Testis (tissue), 3 donors: Measurements from ENCODE around the gene PRKAG2. TPM values are rescaled to one million over a fixed set of nuclear protein-coding genes. Genes with fewer than 3 reads are reported as not detected.
A peak's percentile ranks its signal among the peaks of the same experiment; 100 is the strongest.

ENCODE experiments used
- DNase-seq: peaks from one replicate; pipeline ENCODE4 v3.0.0-alpha.2; 2019
- H3K27ac ChIP-seq, 2 donors: fragments of 200-600 bp; sonication (generic); one replicate each; pipeline ENCODE4 v1.5.1; 2019
- H3K27me3 ChIP-seq: fragments of 200-600 bp; sonication (generic); one replicate; pipeline ENCODE4 v1.5.1; 2019
- H3K36me3 ChIP-seq: fragments of 200-600 bp; sonication (generic); one replicate; pipeline ENCODE4 v1.5.1; 2017; ENCODE audit warnings: low read depth; ENCODE audit errors: missing control alignments
- H3K4me1 ChIP-seq: fragments of 200-600 bp; sonication (generic); one replicate; pipeline ENCODE4 v1.5.1; 2019
- H3K4me3 ChIP-seq, 2 donors: fragments of 200-600 bp; sonication (generic); one replicate each; pipeline ENCODE4 v1.5.1; 2017 to 2019
- H3K9me3 ChIP-seq: fragments of 200-600 bp; sonication (generic); one replicate; pipeline ENCODE4 v1.5.1; 2017
- POLR2A ChIP-seq: fragments of 450-650 bp; IDR thresholded peaks from one replicate; pipeline ENCODE4 v1.6.1; 2017; ENCODE audit warnings: antibody characterized with exemption, mild to moderate bottlenecking, moderate library complexity
- whole genome bisulfite sequencing, 2 donors: methylation state at CpG; one replicate each; pipeline ENCODE4 v1.1.5; 2018; 5-methylcytosine and 5-hydroxymethylcytosine counted together
- intact Hi-C: fragments of 100-400 bp; cut with DNase I; formaldehyde crosslinking; loops from one replicate; pipeline ENCODE4 v1.15.1; 2023; ENCODE audit warnings: low total_unique reads
- polyA plus RNA-seq: library from polyadenylated mRNA; stranded (reverse); fragments of 350-450 nt; fragmentation: Illumina TruSeq; extraction: RNeasy Lipid Tissue Mini Kit (QIAGEN cat#74804); gene quantifications from one replicate; pipeline ENCODE4 v1.2.3, GENCODE V29; 2014; ENCODE audit warnings: low read depth, low replicate concordance; ENCODE audit not compliant: insufficient read depth
- total RNA-seq, 2 donors: library from RNA; depleted of rRNA; stranded (reverse); fragments of >200 nt; gene quantifications; one replicate each; pipeline ENCODE4 v1.2.3, GENCODE V29; 2016
- TF ChIP-seq, protein P1 (sequence below), 3 experiments: fragments of 450-650 bp in 2 of 3; fragments of 200-600 bp in 1 of 3; sonication (generic) in 1 of 3; IDR thresholded peaks; one replicate each; pipeline ENCODE4 v1.5.1; 2016 to 2019; ENCODE audit warnings: antibody characterized with exemption in 3 of 3, mild to moderate bottlenecking in 2 of 3, moderate library complexity in 1 of 3

The PRKAG2 gene
- total and polyA plus RNA-seq, 3 donors from 2014 or later: 27.9 to 28.7 (median 28.6) TPM

DNA sequence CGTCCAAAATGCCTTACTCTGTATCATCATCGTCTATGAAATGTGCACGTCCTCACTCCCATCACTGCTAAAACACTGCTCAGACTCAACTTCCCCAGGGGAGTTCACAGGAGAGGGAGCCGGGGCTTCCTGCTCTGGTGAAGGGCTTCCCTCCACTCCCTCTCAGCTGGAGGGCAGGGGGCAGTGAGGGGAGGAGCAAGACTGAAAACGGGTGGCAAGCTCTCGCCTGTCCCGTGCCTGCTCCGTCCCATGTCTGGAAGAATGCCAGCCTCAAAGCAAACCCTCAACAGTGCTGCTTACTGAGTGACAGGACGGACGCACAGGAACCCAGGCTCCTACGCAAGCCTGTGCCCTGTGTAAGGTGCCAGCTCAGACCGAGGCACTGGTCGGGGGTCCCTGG, 25.1 kb downstream of the PRKAG2 start:
- Histone ChIP-seq H3K9me3 (no peaks in the 10 kb centered on the region), H3K36me3 (no peaks in the 10 kb centered on the region), H3K4me1 (no peaks in the 10 kb centered on the region), H3K27ac (no peak overlapping the region), H3K27me3 (no peaks in the 10 kb centered on the region), H3K4me3 (no peak overlapping the region)
- intact Hi-C loops: no loop called here
- DNase-seq: peak; percentile 43
- 47 to 62% methylated on average over 9 to 13 of the region's 13 CpGs for WGBS, 2 donors
- TF ChIP-seq, protein P1, sequence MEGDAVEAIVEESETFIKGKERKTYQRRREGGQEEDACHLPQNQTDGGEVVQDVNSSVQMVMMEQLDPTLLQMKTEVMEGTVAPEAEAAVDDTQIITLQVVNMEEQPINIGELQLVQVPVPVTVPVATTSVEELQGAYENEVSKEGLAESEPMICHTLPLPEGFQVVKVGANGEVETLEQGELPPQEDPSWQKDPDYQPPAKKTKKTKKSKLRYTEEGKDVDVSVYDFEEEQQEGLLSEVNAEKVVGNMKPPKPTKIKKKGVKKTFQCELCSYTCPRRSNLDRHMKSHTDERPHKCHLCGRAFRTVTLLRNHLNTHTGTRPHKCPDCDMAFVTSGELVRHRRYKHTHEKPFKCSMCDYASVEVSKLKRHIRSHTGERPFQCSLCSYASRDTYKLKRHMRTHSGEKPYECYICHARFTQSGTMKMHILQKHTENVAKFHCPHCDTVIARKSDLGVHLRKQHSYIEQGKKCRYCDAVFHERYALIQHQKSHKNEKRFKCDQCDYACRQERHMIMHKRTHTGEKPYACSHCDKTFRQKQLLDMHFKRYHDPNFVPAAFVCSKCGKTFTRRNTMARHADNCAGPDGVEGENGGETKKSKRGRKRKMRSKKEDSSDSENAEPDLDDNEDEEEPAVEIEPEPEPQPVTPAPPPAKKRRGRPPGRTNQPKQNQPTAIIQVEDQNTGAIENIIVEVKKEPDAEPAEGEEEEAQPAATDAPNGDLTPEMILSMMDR (IDR thresholded peaks at IDR 0.05): no peak
- TF ChIP-seq POLR2A: no peak

DNA sequence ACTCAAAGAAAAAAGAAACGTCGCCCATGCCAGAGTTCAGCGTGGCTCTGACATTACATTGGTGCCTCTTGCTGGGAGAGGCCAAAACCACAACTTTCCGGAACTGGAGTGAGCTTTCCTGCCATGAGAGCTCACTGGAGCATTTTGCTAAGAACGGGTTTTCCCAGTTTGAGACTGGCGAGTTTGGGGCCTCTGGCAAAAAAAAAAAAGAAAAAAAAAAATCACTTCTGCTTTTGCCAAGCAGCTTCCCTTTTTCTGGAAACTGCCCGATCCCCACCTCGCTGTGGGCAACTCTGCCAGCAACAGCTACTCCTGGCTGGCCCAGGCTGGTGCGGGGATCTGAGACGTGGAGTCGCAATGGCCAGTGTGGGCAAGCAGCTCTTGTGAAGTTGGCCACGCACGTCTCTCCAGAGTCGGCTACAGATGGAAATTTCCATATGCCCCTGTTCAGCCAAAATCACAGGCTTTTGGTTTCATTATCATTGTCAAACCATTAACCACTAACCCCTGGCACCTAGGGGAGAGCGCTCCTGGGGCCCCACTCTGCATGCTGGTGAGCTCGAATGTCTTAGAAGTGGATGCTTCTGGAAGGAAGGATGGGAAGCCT, 25.7 kb downstream of the PRKAG2 start:
- Histone ChIP-seq H3K27me3 (no peaks in the 10 kb centered on the region), H3K4me1 (no peaks in the 10 kb centered on the region), H3K9me3 (no peaks in the 10 kb centered on the region), H3K27ac (no peak overlapping the region), H3K36me3 (no peaks in the 10 kb centered on the region), H3K4me3 (no peak overlapping the region)
- intact Hi-C loops: no loop called here
- TF ChIP-seq, protein P1 (IDR thresholded peaks at IDR 0.05): no peak
- no peak for TF ChIP-seq POLR2A
- WGBS, 2 donors: 86 to 87% methylated on average over 16 of the region's 16 CpGs
- no peak for DNase-seq

DNA sequence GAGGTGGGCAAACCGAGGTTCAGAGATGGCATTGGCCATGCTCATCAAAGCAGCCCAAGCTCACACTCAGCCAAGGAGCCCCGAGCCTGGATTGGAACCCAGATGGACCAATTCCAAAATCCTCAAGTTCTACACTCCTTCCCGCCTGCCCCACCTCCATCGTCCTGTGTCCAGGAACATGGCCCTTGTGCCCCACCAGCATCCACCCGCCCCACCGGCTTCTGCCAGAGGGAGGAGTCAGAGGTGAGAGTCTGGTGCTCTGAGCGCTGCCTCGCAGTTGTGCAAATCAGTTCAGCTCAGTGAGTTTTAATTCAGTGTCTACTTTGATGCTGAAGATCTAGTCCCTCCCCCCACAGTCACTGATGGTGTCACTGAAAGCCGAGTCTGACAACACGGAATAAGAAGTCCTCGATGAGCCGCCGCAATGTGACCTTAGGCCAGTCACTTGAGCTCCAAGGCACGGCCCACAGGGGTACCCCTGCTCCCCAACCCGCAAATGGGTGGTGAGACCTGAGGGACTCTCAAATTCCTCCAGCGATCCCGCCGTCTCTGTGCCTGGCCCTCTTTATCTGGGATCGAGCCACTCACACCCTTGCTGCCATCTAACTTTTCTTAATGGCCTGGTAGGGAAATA, 26.3 kb downstream of the PRKAG2 start:
- intact Hi-C loops: no loop called here
- 89 to 92% methylated on average over 17 to 19 of the region's 19 CpGs for WGBS, 2 donors
- Histone ChIP-seq H3K27me3 (no peaks in the 10 kb centered on the region), H3K4me3 (no peak overlapping the region), H3K36me3 (no peaks in the 10 kb centered on the region), H3K9me3 (no peaks in the 10 kb centered on the region), H3K4me1 (no peaks in the 10 kb centered on the region), H3K27ac (no peak overlapping the region)
- no peak for DNase-seq
- TF ChIP-seq POLR2A: no peak

DNA sequence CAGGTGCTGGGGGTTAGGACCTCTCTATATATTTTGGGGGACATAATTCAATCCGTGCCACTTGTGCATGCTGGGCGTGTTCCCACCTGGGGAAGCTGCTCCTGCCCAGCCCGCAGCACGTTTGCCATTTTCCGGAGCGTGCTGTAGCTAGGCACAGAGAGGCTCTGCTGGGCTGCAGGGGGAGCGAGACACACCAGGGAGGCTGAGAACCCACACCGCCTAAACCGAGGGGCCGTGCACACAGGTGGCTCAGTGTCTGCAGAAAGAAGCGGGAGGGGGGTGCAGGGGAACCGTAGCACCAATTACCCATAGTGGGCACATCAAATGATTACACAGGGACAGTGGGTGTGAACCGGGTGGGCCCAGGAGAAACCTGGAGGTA, 27.0 kb downstream of the PRKAG2 start:
- Histone ChIP-seq H3K27ac (no peak overlapping the region), H3K9me3 (no peaks in the 10 kb centered on the region), H3K36me3 (no peaks in the 10 kb centered on the region), H3K27me3 (no peaks in the 10 kb centered on the region), H3K4me3 (no peak overlapping the region), H3K4me1 (no peaks in the 10 kb centered on the region)
- intact Hi-C loops: no loop called here
- TF ChIP-seq POLR2A: no peak
- TF ChIP-seq, protein P1 (IDR thresholded peaks at IDR 0.05): no peak
- 90 to 94% methylated on average over 8 to 13 of the region's 13 CpGs for WGBS, 2 donors
- no peak for DNase-seq

DNA sequence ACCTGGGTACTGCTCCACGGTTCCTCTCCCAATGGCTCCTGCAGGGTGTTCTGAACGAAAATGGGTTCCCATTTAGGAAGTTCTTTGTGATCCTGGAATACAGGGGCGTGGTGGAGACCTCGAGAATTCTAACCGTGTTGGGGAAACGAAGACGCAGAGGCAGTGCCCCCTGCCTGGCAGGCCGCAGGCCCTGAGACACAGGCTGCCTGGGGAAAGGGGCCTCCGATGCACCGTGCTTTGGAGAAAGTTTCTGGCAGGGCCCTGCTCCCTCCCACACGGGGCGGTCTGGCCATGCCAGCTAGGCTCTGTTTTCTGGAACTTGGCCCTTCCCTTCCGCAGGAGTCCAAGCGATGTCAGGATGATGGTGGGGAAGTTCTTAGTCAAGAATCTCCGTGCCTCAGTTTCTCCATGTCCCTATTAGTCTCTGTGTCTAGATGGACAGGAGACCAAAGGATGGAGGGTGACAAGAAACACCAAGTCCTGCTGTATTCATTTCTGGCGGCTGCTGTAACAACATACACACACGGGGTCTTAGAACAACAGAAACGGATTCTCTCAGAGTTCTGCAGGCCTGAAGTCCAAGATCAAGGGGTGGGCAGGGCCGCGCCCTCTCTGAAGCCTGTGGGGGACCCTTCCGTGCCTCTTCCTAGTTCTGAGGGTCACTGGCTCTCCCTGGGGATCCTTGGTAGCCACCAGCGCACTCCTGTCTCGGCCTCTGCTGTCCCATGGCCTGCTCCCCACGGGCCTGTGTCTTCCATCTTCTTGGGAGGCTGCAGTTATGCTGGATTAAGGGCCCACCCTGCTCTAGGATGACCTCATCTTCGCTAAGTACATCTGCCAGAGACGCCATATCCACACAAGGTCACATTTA, 27.7 kb downstream of the PRKAG2 start:
- Histone ChIP-seq H3K4me1 (no peaks in the 10 kb centered on the region), H3K36me3 (no peaks in the 10 kb centered on the region), H3K27ac (no peak overlapping the region), H3K9me3 (no peaks in the 10 kb centered on the region), H3K4me3 (no peak overlapping the region), H3K27me3 (no peaks in the 10 kb centered on the region)
- intact Hi-C loops: no loop called here
- WGBS, 2 donors: 89% methylated on average over 21 to 26 of the region's 26 CpGs
- no peak for TF ChIP-seq POLR2A
- TF ChIP-seq, protein P1 (IDR thresholded peaks at IDR 0.05): no peak
- DNase-seq: no peak
